DND-41 (cell line): ENCODE measurements around the gene TST.

Experiments
- EZH2 ChIP-seq: IDR thresholded peaks from 3 replicates; pipeline ENCODE4 v1.6.1; 2012; ENCODE audit warnings: borderline replicate concordance, low read depth, mild to moderate bottlenecking, moderate library complexity, low read length, inconsistent platforms; ENCODE audit not compliant: severe bottlenecking
- TF ChIP-seq, protein P1 (sequence below): IDR thresholded peaks from 2 replicates; pipeline ENCODE4 v1.5.1; 2012; ENCODE audit warnings: borderline replicate concordance, low read length, moderate library complexity, mild to moderate bottlenecking; ENCODE audit not compliant: poor library complexity, severe bottlenecking; ENCODE audit errors: extremely low read depth

DNA sequence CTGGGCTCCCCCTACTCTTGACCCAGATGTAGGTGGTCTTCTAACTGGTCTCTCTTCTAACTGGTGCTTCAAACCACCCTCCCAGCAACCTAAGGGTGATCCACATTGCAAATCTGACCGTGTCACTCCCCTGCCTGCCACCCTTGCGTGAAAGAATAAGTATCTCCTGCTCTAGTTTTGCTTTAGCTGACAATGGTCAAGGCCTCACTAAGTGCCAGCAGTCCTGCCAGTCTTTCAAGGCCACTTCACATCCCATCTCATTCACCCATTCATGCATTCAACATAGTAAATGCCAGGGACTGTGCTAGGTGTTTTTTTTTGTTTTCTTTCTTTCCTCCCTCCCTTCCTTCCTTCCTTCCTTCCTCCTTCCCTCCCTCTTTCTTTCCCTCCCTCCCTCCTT lies 30.0 kb upstream of the TST start:
- TF ChIP-seq, protein P1, sequence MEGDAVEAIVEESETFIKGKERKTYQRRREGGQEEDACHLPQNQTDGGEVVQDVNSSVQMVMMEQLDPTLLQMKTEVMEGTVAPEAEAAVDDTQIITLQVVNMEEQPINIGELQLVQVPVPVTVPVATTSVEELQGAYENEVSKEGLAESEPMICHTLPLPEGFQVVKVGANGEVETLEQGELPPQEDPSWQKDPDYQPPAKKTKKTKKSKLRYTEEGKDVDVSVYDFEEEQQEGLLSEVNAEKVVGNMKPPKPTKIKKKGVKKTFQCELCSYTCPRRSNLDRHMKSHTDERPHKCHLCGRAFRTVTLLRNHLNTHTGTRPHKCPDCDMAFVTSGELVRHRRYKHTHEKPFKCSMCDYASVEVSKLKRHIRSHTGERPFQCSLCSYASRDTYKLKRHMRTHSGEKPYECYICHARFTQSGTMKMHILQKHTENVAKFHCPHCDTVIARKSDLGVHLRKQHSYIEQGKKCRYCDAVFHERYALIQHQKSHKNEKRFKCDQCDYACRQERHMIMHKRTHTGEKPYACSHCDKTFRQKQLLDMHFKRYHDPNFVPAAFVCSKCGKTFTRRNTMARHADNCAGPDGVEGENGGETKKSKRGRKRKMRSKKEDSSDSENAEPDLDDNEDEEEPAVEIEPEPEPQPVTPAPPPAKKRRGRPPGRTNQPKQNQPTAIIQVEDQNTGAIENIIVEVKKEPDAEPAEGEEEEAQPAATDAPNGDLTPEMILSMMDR: no peak
- TF ChIP-seq EZH2: no peak
